ENCODE data around the gene PARVG. TPM values are rescaled to one million over a fixed set of nuclear protein-coding genes. Genes with fewer than 3 reads are reported as not detected.

Gene PARVG
- total and polyA plus RNA-seq, 12 donors, result 1.4 to 61.1 (median 14.8) TPM

- no peaks in the 10 kb centered on the region for H3K36me3 ChIP-seq (replicated peaks in 1 of 2)
- no peaks in the 10 kb centered on the region for H3K9me3 ChIP-seq (replicated peaks in 1 of 3)
- no peak for DNase-seq
- 86 to 93% (median 90%) methylated on average over 10 to 16 of the region's 16 CpGs for WGBS, 4 donors
- H3K27ac ChIP-seq, result no peak overlapping the region
- no peaks in the 10 kb centered on the region for H3K27me3 ChIP-seq
- H3K4me1 ChIP-seq (replicated peaks in 1 of 2), result no peaks in the 10 kb centered on the region
- TF ChIP-seq POLR2A (IDR thresholded peaks at IDR 0.05) (no peak), CTCF (IDR thresholded peaks at IDR 0.05) (no peak)
- no peak overlapping the region for H3K4me3 ChIP-seq
- intact Hi-C loops (cut with DNase I), result no loop called here
Observed at GRCh38 chr22:44185237-44186120, 4.8 kb downstream of the PARVG start.

GRCh38 chr22:44186121-44186510 lies 5.4 kb downstream of the PARVG start:
- 75 to 84% (median 79%) methylated on average over 2 to 8 of the region's 8 CpGs for WGBS, 4 donors
- Histone ChIP-seq H3K4me3 (no peak overlapping the region), H3K4me1 (replicated peaks in 1 of 2) (no peaks in the 10 kb centered on the region), H3K27ac (no peak overlapping the region), H3K36me3 (replicated peaks in 1 of 2) (no peaks in the 10 kb centered on the region), H3K9me3 (replicated peaks in 1 of 3) (no peaks in the 10 kb centered on the region), H3K27me3 (no peaks in the 10 kb centered on the region)
- intact Hi-C loops (cut with DNase I), result no loop called here
- DNase-seq, result no peak
- no peak for TF ChIP-seq POLR2A (IDR thresholded peaks at IDR 0.05)
- no peak for TF ChIP-seq CTCF (IDR thresholded peaks at IDR 0.05)

- TF ChIP-seq CTCF (IDR thresholded peaks at IDR 0.05) (no peak), POLR2A (IDR thresholded peaks at IDR 0.05) (no peak)
- H3K4me1 ChIP-seq (replicated peaks in 1 of 2), result no peaks in the 10 kb centered on the region
- H3K9me3 ChIP-seq (replicated peaks in 1 of 3), result no peaks in the 10 kb centered on the region
- intact Hi-C loops (cut with DNase I), result no loop called here
- DNase-seq, result no peak
- 78 to 100% (median 89%) methylated on average over 1 to 4 of the region's 4 CpGs for WGBS, 4 donors
- H3K27ac ChIP-seq, result no peak overlapping the region
- H3K4me3 ChIP-seq, result no peak overlapping the region
- H3K36me3 ChIP-seq (replicated peaks in 1 of 2), result no peaks in the 10 kb centered on the region
- H3K27me3 ChIP-seq, result no peaks in the 10 kb centered on the region
Observed at GRCh38 chr22:44186737-44187136, 6.0 kb downstream of the PARVG start.

- H3K9me3 ChIP-seq (replicated peaks in 1 of 3), result no peaks in the 10 kb centered on the region
- H3K36me3 ChIP-seq (replicated peaks in 1 of 2), result no peaks in the 10 kb centered on the region
- H3K4me1 ChIP-seq (replicated peaks in 1 of 2), result no peaks in the 10 kb centered on the region
- 84 to 93% (median 91%) methylated on average over 5 to 12 of the region's 12 CpGs for WGBS, 4 donors
- H3K27ac ChIP-seq, result no peak overlapping the region
- intact Hi-C loops (cut with DNase I), result no loop called here
- no peak overlapping the region for H3K4me3 ChIP-seq
- no peak for DNase-seq
- H3K27me3 ChIP-seq, result no peaks in the 10 kb centered on the region
- no peak for TF ChIP-seq POLR2A (IDR thresholded peaks at IDR 0.05)
- TF ChIP-seq CTCF (IDR thresholded peaks at IDR 0.05), result no peak
Observed at GRCh38 chr22:44187652-44188230, 7.0 kb downstream of the PARVG start.
